Measurements from ENCODE around the gene MLLT6. TPM values are rescaled to one million over a fixed set of nuclear protein-coding genes. Genes with fewer than 3 reads are reported as not detected.
A peak's percentile ranks its signal among the peaks of the same experiment; 100 is the strongest.

Gene MLLT6
- total RNA-seq, 1 experiment from 2014 or later = 72.5 TPM

GRCh38 chr17:38698760-38699159, 6.3 kb upstream of the MLLT6 start:
- intact Hi-C loops (cut with micrococcal nuclease; ENCODE audit: unreplicated experiment) = no loop called here
- H3K4me1 Mint-ChIP-seq (ENCODE audit: low read depth, unreplicated experiment) = peaks cover 37% of the 10 kb centered on the region
- H3K27me3 Mint-ChIP-seq (ENCODE audit: insufficient read depth, unreplicated experiment) = no peaks in the 10 kb centered on the region
- no peak for DNase-seq
- ChIA-PET POLR2A (interaction anchor here (0.9 kb wide), 1 partner anchor 55 kb away, joined by 4 read pairs; no protein-coding TSS in a partner anchor), CTCF (no interaction called here)
- H3K36me3 Mint-ChIP-seq (ENCODE audit: insufficient read depth, unreplicated experiment) = peaks cover 11% of the 10 kb centered on the region
- peaks cover 54% of the 10 kb centered on the region for H3K4me1 ChIP-seq
- no TSS peak for BruUV-seq (replicated peaks)
- no peak overlapping the region for H3K4me3 Mint-ChIP-seq (ENCODE audit: unreplicated experiment)
- H3K4me3 ChIP-seq (ENCODE audit: low read depth, low read length) = no peak overlapping the region
- no peaks in the 10 kb centered on the region for H3K9me3 Mint-ChIP-seq (ENCODE audit: unreplicated experiment)
- H3K36me3 ChIP-seq (ENCODE audit: control insufficient read depth, insufficient read depth, low read length) = no peaks in the 10 kb centered on the region
- no peaks in the 10 kb centered on the region for H3K9me3 ChIP-seq
- no peaks in the 10 kb centered on the region for H3K27me3 ChIP-seq (replicated peaks; ENCODE audit: control insufficient read depth, insufficient read depth, low read length)
- no peak overlapping the region for H3K27ac Mint-ChIP-seq (ENCODE audit: unreplicated experiment)
- TF ChIP-seq CTCF (IDR thresholded peaks at IDR 0.05; ENCODE audit: insufficient read depth in 1 of 2, low read depth in 1 of 2, low read length in 1 of 2, severe bottlenecking in 1 of 2, unreplicated experiment in 1 of 2) = no peak

- CTCF ChIA-PET = no interaction called here
- Mint-ChIP-seq H3K4me3 (ENCODE audit: unreplicated experiment) (peak overlapping the region; percentile 95), H3K9me3 (ENCODE audit: unreplicated experiment) (no peaks in the 10 kb centered on the region), H3K27ac (ENCODE audit: unreplicated experiment) (peak overlapping the region; percentile 81), H3K36me3 (ENCODE audit: insufficient read depth, unreplicated experiment) (peaks cover 25% of the 10 kb centered on the region), H3K27me3 (ENCODE audit: insufficient read depth, unreplicated experiment) (no peaks in the 10 kb centered on the region), H3K4me1 (ENCODE audit: low read depth, unreplicated experiment) (peaks cover 28% of the 10 kb centered on the region)
- Histone ChIP-seq H3K9me3 (no peaks in the 10 kb centered on the region), H3K36me3 (ENCODE audit: control insufficient read depth, insufficient read depth, low read length) (no peaks in the 10 kb centered on the region), H3K4me1 (peaks cover 39% of the 10 kb centered on the region), H3K27me3 (replicated peaks; ENCODE audit: control insufficient read depth, insufficient read depth, low read length) (no peaks in the 10 kb centered on the region), H3K4me3 (ENCODE audit: low read depth, low read length) (peak overlapping the region; percentile 62)
- TF ChIP-seq CTCF (IDR thresholded peaks at IDR 0.05; ENCODE audit: insufficient read depth in 1 of 2, low read depth in 1 of 2, low read length in 1 of 2, severe bottlenecking in 1 of 2, unreplicated experiment in 1 of 2) = no peak
- intact Hi-C loops (cut with micrococcal nuclease; ENCODE audit: unreplicated experiment) = loop anchor here (2.0 to 10.0 kb wide), 2 partner anchors 17 to 987 kb away; no protein-coding TSS in a partner anchor
- POLR2A ChIA-PET = no interaction called here
- BruUV-seq (replicated peaks) = no TSS peak
- peak in 1 of 2 experiments; percentile 58 for DNase-seq
Observed at GRCh38 chr17:38701504-38702165, 3.4 kb upstream of the MLLT6 start.

- ChIA-PET POLR2A (no interaction called here), CTCF (no interaction called here)
- no peaks in the 10 kb centered on the region for H3K36me3 ChIP-seq (ENCODE audit: control insufficient read depth, insufficient read depth, low read length)
- no peaks in the 10 kb centered on the region for H3K27me3 Mint-ChIP-seq (ENCODE audit: insufficient read depth, unreplicated experiment)
- peaks cover 24% of the 10 kb centered on the region for H3K4me1 Mint-ChIP-seq (ENCODE audit: low read depth, unreplicated experiment)
- H3K4me3 ChIP-seq (ENCODE audit: low read depth, low read length) = peak overlapping the region; percentile 71
- intact Hi-C loops (cut with micrococcal nuclease; ENCODE audit: unreplicated experiment) = loop anchor here (2.0 to 10.0 kb wide), 2 partner anchors 16 to 988 kb away; no protein-coding TSS in a partner anchor
- H3K27ac Mint-ChIP-seq (ENCODE audit: unreplicated experiment) = peak overlapping the region; percentile 81
- H3K9me3 ChIP-seq = no peaks in the 10 kb centered on the region
- H3K9me3 Mint-ChIP-seq (ENCODE audit: unreplicated experiment) = no peaks in the 10 kb centered on the region
- TSS peak; percentile 83 for BruUV-seq (replicated peaks)
- H3K4me3 Mint-ChIP-seq (ENCODE audit: unreplicated experiment) = peak overlapping the region; percentile 95
- H3K36me3 Mint-ChIP-seq (ENCODE audit: insufficient read depth, unreplicated experiment) = peaks cover 25% of the 10 kb centered on the region
- TF ChIP-seq CTCF (IDR thresholded peaks at IDR 0.05; ENCODE audit: insufficient read depth in 1 of 2, low read depth in 1 of 2, low read length in 1 of 2, severe bottlenecking in 1 of 2, unreplicated experiment in 1 of 2) = no peak
- peak; percentile 89 to 92 for DNase-seq
- H3K27me3 ChIP-seq (replicated peaks; ENCODE audit: control insufficient read depth, insufficient read depth, low read length) = no peaks in the 10 kb centered on the region
- H3K4me1 ChIP-seq = peaks cover 39% of the 10 kb centered on the region
Observed at GRCh38 chr17:38702166-38702915, 2.7 kb upstream of the MLLT6 start.

Data from Caco-2 (cell line).